GM23338 (cell line): ENCODE results near the gene NXPE4.

Experiments used
- CREB1 ChIP-seq: fragments of 250-450 bp; sonication (Bioruptor Pico); IDR thresholded peaks from 2 replicates; pipeline ENCODE4 v1.5.0; 2020; ENCODE audit warnings: low read depth, mild to moderate bottlenecking, moderate library complexity
- CTCF ChIP-seq, 2 experiments: fragments of 200-600 bp in 1 of 2; sonication (generic) in 1 of 2; conservative IDR thresholded peaks; 2 replicates each; pipeline versions ENCODE4 v1.5.1 to v1.6.1; 2016 to 2017; ENCODE audit warnings: antibody characterized with exemption in 2 of 2, low read depth in 2 of 2, mild to moderate bottlenecking in 2 of 2, moderate library complexity in 1 of 2
- EZH2 ChIP-seq: fragments of 200-600 bp; sonication (generic); IDR thresholded peaks from one replicate; pipeline ENCODE4 v1.8.0; 2017; ENCODE audit warnings: antibody characterized with exemption, mild to moderate bottlenecking, low read depth; ENCODE audit not compliant: unreplicated experiment
- EZH2phosphoT487 ChIP-seq: fragments of 200-600 bp; sonication (generic); IDR thresholded peaks from one replicate; pipeline ENCODE4 v1.8.1; 2018; ENCODE audit warnings: antibody characterized with exemption; ENCODE audit not compliant: unreplicated experiment
- NANOG ChIP-seq: IDR thresholded peaks from 2 replicates; pipeline ENCODE4 v1.6.1; 2016; ENCODE audit warnings: antibody characterized with exemption, borderline replicate concordance
- POLR2AphosphoS5 ChIP-seq: IDR thresholded peaks from 2 replicates; pipeline ENCODE4 v1.6.1; 2016; ENCODE audit warnings: antibody characterized with exemption, low read depth
- REST ChIP-seq: IDR thresholded peaks from one replicate; pipeline ENCODE4 v1.6.1; 2018; ENCODE audit warnings: antibody characterized with exemption; ENCODE audit not compliant: unreplicated experiment

GRCh38 chr11:114594703-114595102 lies 883 bp downstream of the NXPE4 start:
- TF ChIP-seq EZH2phosphoT487 (no peak), NANOG (no peak), CREB1 (CRISPR knock-in tag) (no peak), POLR2AphosphoS5 (no peak), CTCF (conservative IDR thresholded peaks at IDR 0.05; ENCODE audit: low read depth in 2 of 2) (no peak), EZH2 (no peak), REST (no peak)
